HG02885 (cell line): ENCODE measurements around the gene ADAM19.
A peak's percentile ranks its signal among the peaks of the same experiment; 100 is the strongest.

ENCODE experiments used
- ATAC-seq: cut with Tn5 transposase; IDR thresholded peaks from one replicate; pipeline ENCODE4 v1.9.1; 2021; ENCODE audit warnings: mild to moderate bottlenecking; ENCODE audit not compliant: unreplicated experiment, poor library complexity

The ADAM19 gene, protein sequence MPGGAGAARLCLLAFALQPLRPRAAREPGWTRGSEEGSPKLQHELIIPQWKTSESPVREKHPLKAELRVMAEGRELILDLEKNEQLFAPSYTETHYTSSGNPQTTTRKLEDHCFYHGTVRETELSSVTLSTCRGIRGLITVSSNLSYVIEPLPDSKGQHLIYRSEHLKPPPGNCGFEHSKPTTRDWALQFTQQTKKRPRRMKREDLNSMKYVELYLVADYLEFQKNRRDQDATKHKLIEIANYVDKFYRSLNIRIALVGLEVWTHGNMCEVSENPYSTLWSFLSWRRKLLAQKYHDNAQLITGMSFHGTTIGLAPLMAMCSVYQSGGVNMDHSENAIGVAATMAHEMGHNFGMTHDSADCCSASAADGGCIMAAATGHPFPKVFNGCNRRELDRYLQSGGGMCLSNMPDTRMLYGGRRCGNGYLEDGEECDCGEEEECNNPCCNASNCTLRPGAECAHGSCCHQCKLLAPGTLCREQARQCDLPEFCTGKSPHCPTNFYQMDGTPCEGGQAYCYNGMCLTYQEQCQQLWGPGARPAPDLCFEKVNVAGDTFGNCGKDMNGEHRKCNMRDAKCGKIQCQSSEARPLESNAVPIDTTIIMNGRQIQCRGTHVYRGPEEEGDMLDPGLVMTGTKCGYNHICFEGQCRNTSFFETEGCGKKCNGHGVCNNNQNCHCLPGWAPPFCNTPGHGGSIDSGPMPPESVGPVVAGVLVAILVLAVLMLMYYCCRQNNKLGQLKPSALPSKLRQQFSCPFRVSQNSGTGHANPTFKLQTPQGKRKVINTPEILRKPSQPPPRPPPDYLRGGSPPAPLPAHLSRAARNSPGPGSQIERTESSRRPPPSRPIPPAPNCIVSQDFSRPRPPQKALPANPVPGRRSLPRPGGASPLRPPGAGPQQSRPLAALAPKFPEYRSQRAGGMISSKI

DNA sequence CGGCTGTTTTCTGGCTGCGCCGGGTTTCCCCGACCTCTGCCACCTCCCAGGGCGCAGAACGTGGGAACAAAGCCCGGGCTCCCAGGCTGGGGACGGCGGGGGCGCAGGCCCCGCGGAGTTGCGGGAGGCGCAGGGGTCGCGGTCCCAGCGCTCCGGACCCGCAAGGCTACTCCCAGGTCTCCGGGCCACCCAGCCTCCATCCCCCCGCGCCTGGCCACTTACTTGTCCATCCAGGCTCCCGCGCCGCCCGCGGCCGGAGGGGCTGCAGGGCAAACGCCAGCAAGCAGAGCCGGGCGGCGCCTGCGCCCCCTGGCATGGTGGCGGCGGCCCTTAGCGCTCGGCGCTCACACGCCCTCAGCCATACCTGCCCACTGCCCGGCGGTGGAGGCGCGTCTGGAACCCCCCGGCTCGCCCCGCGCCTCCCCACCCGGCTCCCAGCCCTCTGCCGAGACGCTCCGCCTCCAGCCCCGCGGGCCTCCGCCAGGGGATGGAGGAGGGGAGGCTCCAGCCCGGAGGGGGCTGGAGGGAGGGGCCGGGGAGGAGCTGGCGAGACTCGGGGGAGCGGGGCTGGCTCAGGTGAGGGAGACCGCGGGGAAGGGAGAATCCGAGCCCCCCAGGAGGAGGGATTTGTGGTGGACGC lies at the start of gene ADAM19:
ADAM19 (minus strand) TSS at position 395 of the 640 bp plus-strand sequence; CDS start at position 316, 79 bp downstream.
- ATAC-seq = peak; percentile 49

DNA sequence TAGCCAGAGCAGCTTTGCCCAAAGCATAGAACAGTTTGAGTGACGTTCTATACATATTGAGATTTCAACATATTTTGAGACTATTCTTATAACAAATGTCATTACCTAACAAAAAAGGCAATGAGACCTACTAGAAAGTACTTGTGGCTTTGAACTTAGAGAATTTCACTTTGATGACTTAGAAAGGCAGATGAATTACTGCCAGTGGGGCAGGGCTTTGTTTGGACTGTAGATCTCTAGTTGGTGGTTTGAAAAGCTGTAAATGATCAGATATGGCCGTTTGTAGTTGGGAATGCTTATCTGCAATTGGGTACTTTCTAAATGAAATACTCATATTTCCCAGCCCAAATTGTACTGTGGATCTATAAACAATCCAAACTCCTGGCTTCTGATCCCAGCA lies 48.6 kb upstream of the ADAM19 start:
- no peak for ATAC-seq

DNA sequence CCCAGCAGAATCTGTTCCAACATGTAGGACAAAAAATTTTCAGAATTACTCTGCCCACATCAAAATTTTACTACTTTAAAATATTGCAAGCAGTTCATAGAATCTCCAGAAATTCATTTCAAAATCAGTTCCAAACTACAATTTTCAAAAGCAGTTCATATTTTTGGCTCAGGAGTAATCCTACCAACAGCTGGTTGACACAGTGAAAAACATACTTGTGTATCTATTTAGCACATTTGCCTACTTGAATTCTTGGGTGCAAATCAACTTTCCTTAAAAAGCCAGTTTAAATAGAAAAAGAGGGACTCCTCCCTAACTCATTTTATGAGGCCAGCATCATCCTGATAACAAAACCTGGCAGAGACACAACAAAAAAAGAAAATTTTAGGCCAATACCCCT lies 45.2 kb upstream of the ADAM19 start:
- ATAC-seq = no peak

DNA sequence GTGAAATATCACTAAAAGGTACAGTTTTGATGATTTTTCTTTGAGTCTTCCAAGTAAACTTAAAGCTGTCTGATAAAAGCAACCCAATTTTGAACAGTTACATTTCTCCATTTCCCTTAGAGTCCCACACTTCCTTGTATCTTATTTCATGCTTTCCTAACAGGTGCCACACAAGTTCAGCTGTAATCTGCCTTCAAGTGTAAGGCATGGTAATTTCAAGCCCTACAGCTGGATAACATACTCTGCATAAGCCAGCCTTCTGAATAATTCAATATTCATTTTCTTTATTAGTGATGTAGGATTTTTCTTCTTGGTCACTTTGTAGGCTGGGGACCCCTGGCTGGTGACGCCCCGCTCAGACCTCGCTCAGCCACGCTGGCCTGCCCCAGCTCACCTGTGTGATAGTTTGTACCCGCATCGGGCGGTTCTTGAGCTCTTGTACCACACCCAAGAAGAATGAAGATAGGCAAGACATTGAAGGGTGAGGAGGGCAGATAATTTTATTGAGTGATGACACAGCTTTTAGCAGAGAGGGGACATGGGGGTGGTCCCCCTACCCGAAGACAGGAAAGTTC lies 42.7 kb upstream of the ADAM19 start:
- ATAC-seq = no peak

DNA sequence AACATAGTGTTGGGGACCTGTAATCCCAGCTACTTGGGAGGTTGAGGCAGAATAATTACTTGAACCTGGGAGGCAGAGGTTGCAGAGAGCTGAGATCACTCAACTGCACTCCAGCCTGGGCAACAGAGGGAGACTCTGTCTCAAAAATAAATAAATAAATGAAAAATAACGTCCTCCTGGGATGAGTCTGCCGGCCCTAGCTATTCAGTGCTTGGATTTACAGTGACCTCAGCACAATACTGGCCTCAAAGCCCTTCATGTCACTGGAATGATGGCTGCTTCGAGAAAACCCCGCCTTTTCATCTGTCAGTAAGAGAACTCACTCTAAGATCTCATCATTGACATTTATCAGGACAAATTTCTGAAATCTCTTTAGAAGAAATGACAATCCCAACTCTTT lies 41.2 kb upstream of the ADAM19 start:
- no peak for ATAC-seq

DNA sequence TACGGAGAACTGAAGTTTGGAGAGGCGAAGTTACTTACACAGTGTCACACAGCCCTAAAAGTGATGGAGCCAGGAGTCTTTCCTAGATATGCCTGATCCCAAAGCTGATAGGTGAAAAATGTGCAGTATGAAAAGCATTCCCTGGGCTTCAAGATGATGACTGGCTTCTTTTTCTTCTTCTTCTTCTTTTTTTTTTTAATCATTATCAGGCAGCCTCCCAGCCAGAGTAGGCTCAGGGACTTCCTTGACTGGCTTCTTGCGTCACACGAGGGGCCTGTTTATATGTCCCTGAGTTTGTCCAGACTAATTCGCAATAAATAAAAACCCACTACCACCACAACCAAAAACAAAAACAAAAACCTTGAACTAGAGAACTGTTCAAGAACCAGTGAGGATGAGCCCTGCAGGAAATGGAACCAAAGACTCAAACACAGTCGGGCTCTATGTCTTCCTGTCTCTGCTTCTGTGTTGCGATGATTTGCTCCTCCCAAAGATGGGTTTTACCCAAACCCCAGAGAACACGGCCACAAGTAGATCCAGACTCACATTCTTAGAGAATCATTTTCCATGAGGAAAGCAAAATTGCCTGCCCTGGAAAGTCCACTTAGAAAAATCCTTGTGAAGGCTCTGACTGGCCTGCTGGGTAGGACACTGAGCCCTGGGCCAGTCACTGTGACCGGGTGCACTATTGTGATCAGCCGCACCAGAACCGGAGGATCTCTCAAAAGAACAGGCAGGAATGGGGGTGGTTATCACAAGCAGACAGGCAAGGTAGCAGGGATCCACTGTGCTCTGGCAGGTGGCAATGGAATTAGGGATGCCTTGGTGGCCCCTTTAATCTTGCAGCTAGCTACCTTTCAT lies 38.0 kb upstream of the ADAM19 start:
- no peak for ATAC-seq

DNA sequence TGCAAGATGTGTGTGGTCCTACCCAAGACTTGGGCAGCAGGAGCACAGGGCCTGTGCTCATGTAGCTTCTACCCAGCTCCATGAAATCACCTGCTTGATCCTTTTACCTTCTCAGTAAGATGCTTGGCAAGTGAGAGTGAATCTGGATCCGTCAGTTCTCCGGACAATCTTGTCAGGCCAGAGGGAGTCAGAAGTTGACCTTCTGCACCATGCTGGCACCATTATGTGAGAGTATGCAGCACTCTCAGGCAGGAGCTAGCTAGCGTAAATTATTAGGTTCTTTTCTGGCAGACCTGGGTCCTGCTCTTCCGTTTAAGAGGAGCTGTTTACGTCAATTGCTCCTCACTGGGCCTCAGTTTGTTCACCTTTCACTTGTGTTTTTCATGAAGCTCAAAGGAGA lies 37.0 kb upstream of the ADAM19 start:
- no peak for ATAC-seq

DNA sequence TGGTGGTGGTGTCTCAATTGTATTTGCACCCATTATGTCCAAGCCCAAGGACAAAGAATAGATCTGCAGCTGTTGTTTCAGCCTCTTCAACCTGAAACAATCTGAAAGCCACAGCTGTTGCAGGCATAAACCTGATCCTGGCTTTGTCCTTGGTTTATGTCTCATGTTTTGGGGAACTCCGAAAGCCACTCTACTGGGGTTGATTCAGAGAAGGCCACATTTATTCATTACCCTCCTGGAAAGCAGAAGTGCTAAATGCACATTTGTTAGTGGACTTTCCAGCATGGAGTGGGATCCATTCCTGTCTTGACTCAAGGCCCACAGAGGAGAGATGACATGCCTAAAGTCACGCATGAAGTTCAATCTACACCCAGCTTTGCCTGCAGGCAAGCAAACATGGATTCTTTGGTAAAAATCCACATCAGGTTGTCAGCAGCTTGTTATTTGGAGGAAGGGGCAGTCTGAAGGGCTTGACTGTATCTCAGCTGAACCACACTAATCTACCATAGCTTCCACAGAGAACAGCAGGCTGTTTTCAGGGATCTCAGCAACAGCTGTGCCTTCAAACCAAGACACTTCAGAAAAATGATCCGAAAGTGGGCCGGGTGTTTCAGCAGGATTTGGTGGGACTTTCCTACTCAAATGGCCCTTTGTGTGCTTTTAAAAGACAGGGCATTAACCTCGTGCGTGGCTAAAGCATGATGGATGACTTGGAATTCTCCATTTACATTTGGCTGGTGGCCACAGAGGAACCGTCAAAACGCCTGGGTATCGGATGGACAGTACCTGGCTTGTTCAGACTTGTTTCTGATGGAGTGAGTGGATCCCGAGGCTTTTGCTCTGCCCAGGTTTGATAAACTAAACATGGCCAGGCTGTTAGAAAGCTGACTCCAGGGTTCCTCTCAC lies 36.2 kb upstream of the ADAM19 start:
- peak; percentile 55 for ATAC-seq

DNA sequence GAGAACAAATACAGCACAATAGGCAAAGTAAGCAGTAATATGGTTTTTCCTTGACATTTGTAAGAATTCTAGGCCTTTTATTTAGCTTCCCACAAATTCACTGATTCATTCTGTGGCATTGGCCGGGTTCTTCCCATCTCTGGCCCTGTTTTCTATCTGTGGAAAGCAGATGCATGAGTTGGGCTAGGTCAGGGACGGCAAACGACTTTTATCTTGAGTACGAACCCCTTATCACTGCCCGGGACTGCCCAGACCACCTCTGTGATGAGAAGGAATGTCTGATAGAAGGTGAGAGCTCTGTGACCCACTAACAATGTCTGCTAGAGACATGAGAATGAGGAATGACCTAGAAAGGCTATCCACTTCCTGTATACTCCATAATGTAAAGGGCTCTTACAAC lies 35.4 kb upstream of the ADAM19 start:
- ATAC-seq = no peak

DNA sequence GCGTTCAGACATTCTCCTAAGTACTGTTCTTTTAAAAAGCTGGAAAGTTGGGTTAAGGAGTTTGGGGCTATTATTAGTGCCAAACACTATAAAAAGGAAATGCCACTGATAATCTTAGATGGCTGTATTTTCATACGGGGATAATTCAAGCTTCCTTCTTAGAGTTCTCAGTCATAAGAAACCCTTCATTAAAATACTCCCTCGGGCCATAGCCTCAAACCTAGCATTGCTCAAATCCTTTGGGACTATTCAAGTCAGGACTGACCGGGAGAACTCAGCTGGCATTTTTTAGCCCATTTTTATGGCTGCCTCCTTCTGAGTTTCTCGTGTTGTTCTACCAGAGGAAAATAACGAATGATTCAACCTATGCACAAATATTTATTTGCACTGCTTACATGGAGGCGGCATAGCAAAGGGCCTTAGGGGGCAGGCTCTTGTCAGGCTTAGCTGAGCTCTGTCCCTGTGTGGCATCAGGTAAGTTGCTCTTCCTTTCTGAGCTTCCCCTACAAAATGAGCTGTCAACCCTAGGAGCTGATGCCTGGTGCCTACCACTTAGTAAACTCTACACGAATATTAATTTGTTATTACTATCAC lies 33.5 kb upstream of the ADAM19 start:
- ATAC-seq = no peak

DNA sequence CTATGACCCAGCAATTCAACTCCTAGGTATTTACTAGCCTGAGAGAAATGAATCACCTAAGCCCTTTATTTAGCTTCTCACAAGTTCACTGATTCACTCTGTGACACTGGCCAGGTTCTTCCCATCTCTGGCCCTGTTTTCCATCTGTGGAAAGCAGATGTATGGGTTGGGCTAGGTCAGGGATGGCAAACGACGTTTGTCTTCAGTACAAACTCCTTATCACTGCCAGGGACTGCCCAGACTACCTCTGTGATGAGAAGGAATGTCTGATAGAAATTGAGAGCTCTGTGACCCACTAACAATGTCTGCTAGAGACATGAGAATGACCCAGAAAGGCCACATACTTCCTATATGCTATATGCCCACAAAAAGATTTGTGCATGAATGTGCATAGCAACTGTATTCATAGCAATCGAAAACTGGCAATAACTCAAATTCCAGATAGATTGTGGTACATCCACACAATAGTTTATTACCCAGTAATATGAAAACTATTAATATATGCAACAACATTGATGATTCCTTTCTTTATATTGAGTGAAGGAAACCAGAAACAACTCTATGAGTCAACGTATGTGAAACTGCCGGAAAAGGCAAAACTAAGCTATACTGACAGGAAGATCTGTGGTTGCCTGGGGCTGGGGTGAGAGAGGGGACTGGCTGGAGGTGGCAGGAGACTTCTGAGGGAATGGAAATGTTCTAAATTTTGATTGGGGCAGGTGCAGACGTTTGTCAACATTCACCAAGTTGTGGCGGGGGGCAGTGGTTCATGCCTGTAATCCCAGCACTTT lies 32.0 kb upstream of the ADAM19 start:
- peak; percentile 54 for ATAC-seq

DNA sequence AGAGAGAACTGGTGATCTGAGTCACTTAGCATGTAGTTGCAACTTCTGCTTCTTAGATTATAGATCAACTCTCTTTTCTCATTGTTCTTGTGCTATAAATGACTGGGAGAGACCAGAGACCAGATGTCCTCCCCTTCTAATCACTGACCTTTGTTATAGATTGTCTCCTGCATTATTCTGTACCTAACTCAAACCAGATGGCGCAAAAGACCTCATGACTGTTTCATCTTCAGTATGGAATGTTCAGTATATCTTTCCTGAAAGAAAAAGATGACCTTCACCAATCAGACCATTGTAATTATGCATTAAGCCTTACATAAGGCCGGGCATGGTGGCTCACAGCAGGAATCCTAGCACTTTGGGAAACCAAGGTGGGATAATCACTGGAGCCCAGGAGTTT lies 30.5 kb upstream of the ADAM19 start:
- no peak for ATAC-seq

DNA sequence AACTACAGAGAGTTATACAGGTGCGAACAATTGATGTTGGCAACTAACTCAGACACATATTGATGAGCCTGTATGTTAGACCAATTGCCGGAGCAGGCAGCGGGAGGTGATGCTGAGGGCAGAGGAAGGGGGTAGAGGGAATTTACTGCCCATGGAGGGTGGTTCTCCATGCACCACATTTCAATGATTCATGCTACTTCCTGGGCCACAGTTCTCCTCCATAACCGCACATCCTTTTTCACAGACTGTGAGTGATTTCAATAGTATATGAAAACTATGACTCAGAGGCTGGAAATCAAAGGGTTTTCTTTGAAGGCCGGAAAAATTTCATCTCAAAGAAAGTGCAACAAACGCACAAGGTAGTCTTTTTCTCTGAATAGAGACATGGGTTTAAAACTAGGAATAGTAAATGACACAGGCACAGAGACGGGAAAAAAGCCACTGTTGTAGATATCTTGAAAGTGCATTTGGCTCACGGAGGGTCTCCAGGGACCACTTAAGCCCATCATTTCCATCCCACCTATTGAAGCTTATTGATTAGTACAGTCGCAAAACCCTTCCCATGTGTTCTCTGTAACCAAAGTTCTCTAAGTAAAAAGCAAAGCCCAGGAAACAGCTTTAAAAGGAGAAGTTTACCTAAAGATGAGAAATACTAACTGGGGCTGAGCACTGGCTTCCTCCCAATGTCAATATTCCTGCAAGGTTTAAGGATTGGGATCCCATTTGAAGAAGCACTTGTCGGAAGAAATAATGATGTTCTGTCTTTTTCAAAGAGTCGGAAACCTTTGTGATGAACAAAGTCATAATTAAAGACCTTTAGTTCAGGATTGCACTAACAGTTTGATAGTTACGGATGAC lies 28.0 kb upstream of the ADAM19 start:
- ATAC-seq = peak; percentile 33

DNA sequence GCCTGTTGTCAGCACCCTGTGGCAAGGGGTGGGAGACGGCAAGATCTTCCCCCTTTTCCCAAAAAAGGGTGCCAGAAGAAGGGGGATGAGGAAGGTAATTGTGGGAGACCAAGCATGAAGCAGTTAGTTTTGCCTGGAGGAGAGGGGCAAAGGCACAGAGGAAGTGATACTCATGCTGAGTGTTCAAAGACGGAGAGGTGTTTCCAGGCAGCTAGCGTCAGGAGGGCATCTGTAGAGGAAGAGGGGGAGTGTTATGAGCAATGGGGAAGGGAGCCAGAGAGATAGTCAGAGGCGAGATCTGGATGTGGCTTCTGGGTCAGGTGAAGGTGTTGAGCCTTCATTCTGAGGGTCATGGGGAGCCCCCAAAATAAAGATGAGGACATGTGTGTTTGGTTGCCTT lies 26.9 kb upstream of the ADAM19 start:
- peak; percentile 63 for ATAC-seq

DNA sequence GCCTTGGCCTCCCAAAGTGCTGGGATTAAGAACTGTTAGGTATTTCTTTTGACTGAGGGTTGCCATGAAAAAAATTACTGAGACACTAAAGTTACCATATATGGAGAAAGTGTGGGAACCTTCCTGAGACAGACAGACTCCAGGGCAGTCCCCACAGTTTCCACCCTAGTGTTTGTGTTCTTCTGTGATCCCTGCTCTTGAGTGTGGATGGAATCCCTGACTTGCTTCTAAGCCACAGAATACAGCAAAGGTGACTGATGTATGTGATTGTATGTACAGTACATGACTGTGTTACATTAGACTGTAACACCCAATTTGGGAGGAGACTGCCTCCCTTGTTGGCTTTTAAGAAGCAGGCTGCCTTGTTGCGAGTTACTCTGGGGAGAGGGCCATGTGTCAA lies 24.7 kb upstream of the ADAM19 start:
- no peak for ATAC-seq

DNA sequence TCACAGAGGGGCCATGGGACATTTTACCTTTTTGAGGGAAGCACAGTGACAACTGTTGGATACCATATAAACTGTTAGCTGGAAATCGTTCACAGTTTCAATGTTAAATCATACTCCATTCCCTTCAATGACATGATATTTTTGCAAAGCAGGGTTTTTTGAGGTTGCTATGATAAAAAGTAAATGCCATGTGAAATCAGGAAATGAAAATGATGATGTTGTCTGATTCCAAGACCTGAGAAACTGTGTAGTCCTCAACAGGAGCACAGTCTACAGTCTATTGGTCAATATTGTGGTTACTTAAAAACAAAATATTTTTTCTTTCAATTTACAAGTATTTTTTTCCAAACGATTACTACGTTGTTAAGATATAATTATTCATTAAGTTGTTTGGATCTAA lies 24.0 kb upstream of the ADAM19 start:
- no peak for ATAC-seq
